IMR-90 (cell line): ENCODE data around the gene CAMLG. TPM values are rescaled to one million over a fixed set of nuclear protein-coding genes. Genes with fewer than 3 reads are reported as not detected.

Experiments
- ATAC-seq: fragments of 200-7000 bp; cut with Tn5 transposase; 2 replicates; pipeline ENCODE4 v1.9.1; 2020; ENCODE audit warnings: low read depth, mild to moderate bottlenecking, moderate library complexity
- BruUV-seq: library from RNA; stranded (reverse); fragments of 400-500 nt; replicated peaks from 2 replicates; lab custom pipeline; 2021; lab: Mats Ljungman, UMichigan
- CTCF ChIA-PET: fragments of 300-600 bp; formaldehyde crosslinking; extraction: SDS; loops from one replicate; lab custom pipeline; 2021; ENCODE audit warnings: antibody characterized with exemption; lab: Yijun Ruan, JAX
- POLR2A ChIA-PET: fragments of 300-600 bp; sonication (Branson Sonifier 250); formaldehyde crosslinking; loops from one replicate; lab custom pipeline; 2022; ENCODE audit warnings: antibody characterized with exemption; ENCODE audit not compliant: unreplicated experiment; lab: Charles Lee
- DNase-seq: peaks from one replicate; pipeline ENCODE4 v3.0.0; 2013
- H2AFZ ChIP-seq: replicated peaks from 2 replicates; pipeline ENCODE3; 2013; ENCODE audit warnings: low read length, mild to moderate bottlenecking; ENCODE audit not compliant: poor library complexity
- H2AK5ac ChIP-seq: 2 replicates; pipeline ENCODE4 v1.6.1; 2013; ENCODE audit warnings: low read depth, low read length, inconsistent platforms
- H2AK9ac ChIP-seq: replicated peaks from 2 replicates; pipeline ENCODE3; 2013; ENCODE audit warnings: mild to moderate bottlenecking, low read depth, low read length, moderate library complexity; ENCODE audit not compliant: poor library complexity
- H2BK120ac ChIP-seq: 2 replicates; pipeline ENCODE4 v1.6.1; 2013; ENCODE audit warnings: low read depth, low read length, inconsistent platforms
- H2BK15ac ChIP-seq: 3 replicates; pipeline ENCODE4 v1.6.1; 2013; ENCODE audit warnings: low read depth, low read length, inconsistent platforms
- H2BK20ac ChIP-seq: 2 replicates; pipeline ENCODE4 v1.6.1; 2013; ENCODE audit warnings: low read depth, mild to moderate bottlenecking, inconsistent platforms, low read length, moderate library complexity
- H2BK5ac ChIP-seq: 2 replicates; pipeline ENCODE4 v1.6.1; 2013; ENCODE audit warnings: mild to moderate bottlenecking, low read depth, low read length, inconsistent platforms; ENCODE audit not compliant: poor library complexity, severe bottlenecking
- H3K14ac ChIP-seq: replicated peaks from 2 replicates; pipeline ENCODE4 v1.6.1; 2013; ENCODE audit warnings: low read depth, low read length, inconsistent platforms
- H3K18ac ChIP-seq: 2 replicates; pipeline ENCODE4 v1.6.1; 2013; ENCODE audit warnings: low read depth, low read length, control low read depth
- H3K23ac ChIP-seq: 2 replicates; pipeline ENCODE4 v1.6.1; 2013; ENCODE audit warnings: low read depth, low read length, inconsistent platforms
- H3K27ac ChIP-seq: 2 replicates; pipeline ENCODE4 v1.5.1; 2013; ENCODE audit warnings: mild to moderate bottlenecking, control low read depth, low read length; ENCODE audit not compliant: insufficient read depth
- H3K27me3 ChIP-seq: 2 replicates; pipeline ENCODE4 v1.6.1; 2013; ENCODE audit warnings: low read length; ENCODE audit not compliant: control insufficient read depth, insufficient read depth
- H3K36me3 ChIP-seq: 2 replicates; pipeline ENCODE4 v1.6.1; 2013; ENCODE audit warnings: low read length, mixed read lengths; ENCODE audit not compliant: control insufficient read depth, insufficient read depth
- H3K4ac ChIP-seq: 2 replicates; pipeline ENCODE4 v1.6.1; 2013; ENCODE audit warnings: low read depth, low read length, inconsistent platforms
- H3K4me1 ChIP-seq: 2 replicates; pipeline ENCODE4 v1.6.1; 2013; ENCODE audit warnings: low read length, mixed read lengths; ENCODE audit not compliant: control insufficient read depth, insufficient read depth
- H3K4me2 ChIP-seq: 2 replicates; pipeline ENCODE4 v1.6.1; 2013; ENCODE audit warnings: low read depth, mild to moderate bottlenecking, control low read depth, low read length, moderate library complexity
- H3K4me3 ChIP-seq: 2 replicates; pipeline ENCODE4 v1.5.1; 2013; ENCODE audit warnings: low read depth, mild to moderate bottlenecking, control low read depth, low read length, moderate library complexity; ENCODE audit not compliant: insufficient read depth
- H3K56ac ChIP-seq: 2 replicates; pipeline ENCODE4 v1.6.1; 2013; ENCODE audit warnings: low read length, inconsistent platforms; ENCODE audit not compliant: insufficient read depth; ENCODE audit errors: extremely low read depth
- H3K79me1 ChIP-seq, 2 experiments: 2 replicates each; pipeline ENCODE4 v1.6.1; 2013; ENCODE audit warnings: low read length in 2 of 2, inconsistent platforms in 1 of 2, low read depth in 1 of 2
- H3K9ac ChIP-seq: 2 replicates; pipeline ENCODE4 v1.6.1; 2013; ENCODE audit warnings: low read depth, low read length, control low read depth
- H3K9me1 ChIP-seq: 2 replicates; pipeline ENCODE4 v1.6.1; 2013; ENCODE audit warnings: low read length, inconsistent platforms; ENCODE audit not compliant: insufficient read depth
- H3K9me3 ChIP-seq: 2 replicates; pipeline ENCODE4 v1.6.1; 2013; ENCODE audit warnings: low read length; ENCODE audit not compliant: control insufficient read depth, insufficient read depth
- H4K20me1 ChIP-seq: 2 replicates; pipeline ENCODE4 v1.6.1; 2013; ENCODE audit warnings: low read length, inconsistent platforms; ENCODE audit not compliant: insufficient read depth
- H4K5ac ChIP-seq: 2 replicates; pipeline ENCODE4 v1.6.1; 2013; ENCODE audit warnings: mild to moderate bottlenecking, low read depth, low read length, control low read depth
- H4K8ac ChIP-seq, 2 experiments: 2 replicates each; pipeline ENCODE4 v1.6.1; 2013; ENCODE audit warnings: low read depth in 2 of 2, low read length in 2 of 2, control low read depth in 1 of 2, inconsistent platforms in 1 of 2
- H4K91ac ChIP-seq: 2 replicates; pipeline ENCODE4 v1.6.1; 2013; ENCODE audit warnings: low read depth, low read length, inconsistent platforms; ENCODE audit not compliant: insufficient read depth
- CEBPB ChIP-seq: IDR thresholded peaks from 2 replicates; pipeline ENCODE4 v1.6.1; 2012; ENCODE audit warnings: low read depth, low read length, improper control_type of control experiment
- FOS ChIP-seq: fragments of 150-350 bp; IDR thresholded peaks from 2 replicates; pipeline ENCODE4 v1.6.1; 2016; ENCODE audit warnings: low read depth, low read length
- WGBS, 2 experiments: methylation state at CpG; one replicate each; pipeline versions ENCODE4 v1.1.5 to v1.1.7; 2013; ENCODE audit warnings: missing lambda C conversion rate in 2 of 2; ENCODE audit not compliant: insufficient read length in 1 of 2; ENCODE audit errors: extremely low coverage in 2 of 2; 5-methylcytosine and 5-hydroxymethylcytosine counted together
- dilution Hi-C: fragments of 300-500 bp; cut with HindIII; formaldehyde crosslinking; loops from one replicate; pipeline ENCODE4 v1.14.3; 2018; ENCODE audit warnings: low sequenced_read_pairs; ENCODE audit not compliant: unreplicated experiment
- in situ Hi-C: fragments of 300-500 bp; cut with MboI; formaldehyde crosslinking; loops from 3 replicates; pipeline ENCODE4 v1.14.3; 2019; ENCODE audit warnings: low sequenced_read_pairs, inconsistent platforms, mixed read lengths
- intact Hi-C: fragments of 100-400 bp; cut with micrococcal nuclease; formaldehyde crosslinking; loops from 2 replicates; pipeline ENCODE4 v1.10.0; 2022
- polyA plus RNA-seq, 3 experiments: library from polyadenylated mRNA; depleted of rRNA; stranded (reverse); fragments of >200 nt; gene quantifications; 2 replicates each; pipeline ENCODE4 v1.2.3, GENCODE V29; 2012; ENCODE audit warnings: low replicate concordance in 1 of 3
- total RNA-seq: library from RNA; depleted of rRNA; stranded (reverse); fragments of >200 nt; gene quantifications from 2 replicates; pipeline ENCODE4 v1.2.3, GENCODE V29; 2012

Gene CAMLG
- total and polyA plus RNA-seq, 2 of the 4 experiments (the other 2 are of a cell fraction): 11.9 to 13.1 TPM

DNA sequence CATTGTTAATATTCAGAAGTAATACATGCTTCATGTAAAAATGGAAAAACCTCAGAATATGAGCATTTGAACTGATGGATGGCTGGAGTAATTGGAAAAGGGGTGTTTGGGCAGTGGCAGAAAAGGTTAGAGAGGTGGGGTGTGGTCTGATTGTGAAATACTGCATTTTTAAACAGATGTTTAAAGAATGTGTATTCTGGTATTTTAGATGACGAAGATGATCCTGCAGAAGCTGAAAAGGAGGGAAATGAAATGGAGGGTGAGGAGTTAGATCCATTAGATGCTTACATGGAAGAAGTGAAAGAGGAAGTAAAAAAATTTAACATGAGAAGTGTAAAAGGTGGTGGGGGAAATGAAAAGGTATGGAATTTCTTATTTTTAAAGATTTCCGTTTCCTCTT lies 39.0 kb downstream of the CAMLG start:
- TF ChIP-seq CEBPB (peak; percentile 45), FOS (no peak)
- H3K4ac ChIP-seq: no peak overlapping the region
- dilution Hi-C loops (no loop called here), in situ Hi-C loops (no loop called here), intact Hi-C loops (no loop called here)
- 0 out of 2 replicates have a peak, but pooled peaks cover 3% of the 10 kb centered on the region for H3K9me1 ChIP-seq
- no peak overlapping the region for H4K5ac ChIP-seq
- peaks cover 37% of the 10 kb centered on the region for H3K36me3 ChIP-seq
- DNase-seq: no peak
- H3K18ac ChIP-seq: no peak overlapping the region
- no peak overlapping the region for H3K9ac ChIP-seq
- no peak overlapping the region for H3K23ac ChIP-seq
- ChIA-PET POLR2A (no interaction called here), CTCF (interaction anchor here (0.6 to 1.2 kb wide), 3 partner anchors 10 to 96 kb away, joined by 3 to 6 read pairs (median 3); partner anchors contain the start of gene DDX46)
- no peak overlapping the region for H2AK5ac ChIP-seq
- no peak overlapping the region for H4K91ac ChIP-seq
- no peak overlapping the region for H3K56ac ChIP-seq
- no peaks in the 10 kb centered on the region for H3K9me3 ChIP-seq
- H2BK5ac ChIP-seq: no peak overlapping the region
- no peaks in the 10 kb centered on the region for H3K27me3 ChIP-seq
- H3K4me2 ChIP-seq: no peak overlapping the region
- no peak overlapping the region for H4K8ac ChIP-seq
- no peak overlapping the region for H2BK120ac ChIP-seq
- H3K4me1 ChIP-seq: no peaks in the 10 kb centered on the region
- no peak overlapping the region for H2AFZ ChIP-seq
- no peaks in the 10 kb centered on the region for H4K20me1 ChIP-seq
- H2BK15ac ChIP-seq: no peak overlapping the region
- H2AK9ac ChIP-seq: no peak overlapping the region
- H3K14ac ChIP-seq: no peak overlapping the region
- H2BK20ac ChIP-seq: no peak overlapping the region
- peaks cover 0 to 14% of the 10 kb centered on the region in 2 experiments; a peak in 3 of 4 replicates for H3K79me1 ChIP-seq
- BruUV-seq: no TSS peak
- 100% methylated on average over 1 of the region's 2 CpGs; no CpG with 5 or more reads in 1 of the 2 experiments for WGBS, 2 experiments
- no peak for ATAC-seq
- no peak overlapping the region for H3K27ac ChIP-seq
- no peak overlapping the region for H3K4me3 ChIP-seq
